MM.1S (cell line): Measurements from ENCODE around the gene NCKAP5.

Source experiments
- EZH2 ChIP-seq: fragments of 300-600 bp; sonication (generic); optimal IDR thresholded peaks from 2 replicates; pipeline ENCODE3; 2017; ENCODE audit warnings: low read depth, mild to moderate bottlenecking, antibody characterized with exemption, low read length, mixed read lengths
- EZH2phosphoT487 ChIP-seq: fragments of 300-600 bp; sonication (generic); IDR thresholded peaks from 2 replicates; pipeline ENCODE4 v1.6.1; 2018; ENCODE audit warnings: antibody characterized with exemption, low read length
- TF ChIP-seq, protein P1 (sequence below): fragments of 300-600 bp; sonication (generic); IDR thresholded peaks from 2 replicates; pipeline ENCODE4 v1.5.1; 2016; ENCODE audit warnings: antibody characterized with exemption, low read length, mixed read lengths

DNA sequence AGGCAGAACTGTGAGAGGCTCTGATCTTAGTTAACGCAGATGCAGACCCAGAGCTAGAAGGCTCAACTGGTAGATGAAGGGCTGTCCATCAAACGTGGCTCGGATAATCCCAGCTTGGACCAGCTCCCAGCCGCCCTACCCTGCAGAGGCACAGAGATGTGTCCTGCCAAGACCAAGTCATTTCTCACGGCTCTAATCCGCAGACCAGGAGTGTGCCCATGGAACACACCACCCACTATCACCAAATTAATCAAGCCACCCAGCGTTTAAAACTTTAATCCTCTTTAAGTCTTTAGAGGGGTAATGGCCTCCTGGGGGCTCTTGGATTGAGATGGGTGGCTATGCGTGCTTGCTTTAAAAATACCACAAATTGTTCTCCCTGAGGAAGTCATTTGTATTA is 915.8 kb downstream of the NCKAP5 start:
- TF ChIP-seq, protein P1, sequence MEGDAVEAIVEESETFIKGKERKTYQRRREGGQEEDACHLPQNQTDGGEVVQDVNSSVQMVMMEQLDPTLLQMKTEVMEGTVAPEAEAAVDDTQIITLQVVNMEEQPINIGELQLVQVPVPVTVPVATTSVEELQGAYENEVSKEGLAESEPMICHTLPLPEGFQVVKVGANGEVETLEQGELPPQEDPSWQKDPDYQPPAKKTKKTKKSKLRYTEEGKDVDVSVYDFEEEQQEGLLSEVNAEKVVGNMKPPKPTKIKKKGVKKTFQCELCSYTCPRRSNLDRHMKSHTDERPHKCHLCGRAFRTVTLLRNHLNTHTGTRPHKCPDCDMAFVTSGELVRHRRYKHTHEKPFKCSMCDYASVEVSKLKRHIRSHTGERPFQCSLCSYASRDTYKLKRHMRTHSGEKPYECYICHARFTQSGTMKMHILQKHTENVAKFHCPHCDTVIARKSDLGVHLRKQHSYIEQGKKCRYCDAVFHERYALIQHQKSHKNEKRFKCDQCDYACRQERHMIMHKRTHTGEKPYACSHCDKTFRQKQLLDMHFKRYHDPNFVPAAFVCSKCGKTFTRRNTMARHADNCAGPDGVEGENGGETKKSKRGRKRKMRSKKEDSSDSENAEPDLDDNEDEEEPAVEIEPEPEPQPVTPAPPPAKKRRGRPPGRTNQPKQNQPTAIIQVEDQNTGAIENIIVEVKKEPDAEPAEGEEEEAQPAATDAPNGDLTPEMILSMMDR: no peak
- TF ChIP-seq EZH2: no peak
- TF ChIP-seq EZH2phosphoT487: no peak
